H9 (cell line): ENCODE measurements around the gene ZBTB17. TPM values are rescaled to one million over a fixed set of nuclear protein-coding genes. Genes with fewer than 3 reads are reported as not detected.

Experiments
- DNase-seq: peaks from one replicate; pipeline ENCODE4 v3.0.0-alpha.2; 2017
- H2AFZ ChIP-seq: one replicate; pipeline ENCODE4 v1.6.1; 2013; ENCODE audit warnings: mild to moderate bottlenecking, low read length, control low read depth, moderate library complexity
- H2AK5ac ChIP-seq: 2 replicates; pipeline ENCODE4 v1.6.1; 2013; ENCODE audit warnings: low read length, control low read depth, mixed read lengths; ENCODE audit not compliant: insufficient read length
- H2BK120ac ChIP-seq: one replicate; pipeline ENCODE4 v1.6.1; 2013; ENCODE audit warnings: low read depth, mild to moderate bottlenecking, low read length, control low read depth, inconsistent platforms; ENCODE audit not compliant: poor library complexity, severe bottlenecking
- H2BK12ac ChIP-seq: 2 replicates; pipeline ENCODE4 v1.6.1; 2013; ENCODE audit warnings: low read length, control low read depth, mixed read lengths, low read depth; ENCODE audit not compliant: insufficient read length
- H2BK15ac ChIP-seq: 2 replicates; pipeline ENCODE4 v1.6.1; 2013; ENCODE audit warnings: low read depth, low read length, control low read depth
- H2BK20ac ChIP-seq: one replicate; pipeline ENCODE4 v1.6.1; 2013; ENCODE audit warnings: low read depth, mild to moderate bottlenecking, low read length, control low read depth, inconsistent platforms; ENCODE audit not compliant: poor library complexity, severe bottlenecking
- H2BK5ac ChIP-seq: 2 replicates; pipeline ENCODE4 v1.6.1; 2013; ENCODE audit warnings: low read length, control low read depth, mixed read lengths; ENCODE audit not compliant: insufficient read length
- H3K14ac ChIP-seq: 2 replicates; pipeline ENCODE4 v1.6.1; 2013; ENCODE audit warnings: low read length, control low read depth; ENCODE audit not compliant: insufficient read depth
- H3K18ac ChIP-seq: 2 replicates; pipeline ENCODE4 v1.6.1; 2013; ENCODE audit warnings: low read depth, mild to moderate bottlenecking, mixed read lengths, low read length, control low read depth; ENCODE audit not compliant: insufficient read length
- H3K23ac ChIP-seq: 2 replicates; pipeline ENCODE4 v1.6.1; 2013; ENCODE audit warnings: low read length, control low read depth, mixed read lengths, low read depth; ENCODE audit not compliant: insufficient read length
- H3K23me2 ChIP-seq: 2 replicates; pipeline ENCODE4 v1.6.1; 2013; ENCODE audit warnings: low read depth, mild to moderate bottlenecking, mixed read lengths, low read length, control low read depth; ENCODE audit not compliant: insufficient read length, poor library complexity, severe bottlenecking
- H3K27ac ChIP-seq: 2 replicates; pipeline ENCODE4 v1.5.1; 2013; ENCODE audit warnings: low read length, control low read depth, mixed read lengths, low read depth; ENCODE audit not compliant: insufficient read length
- H3K27me3 ChIP-seq: 2 replicates; pipeline ENCODE4 v1.6.1; 2013; ENCODE audit warnings: low read length, control low read depth, inconsistent platforms; ENCODE audit not compliant: insufficient read depth
- H3K4ac ChIP-seq: 2 replicates; pipeline ENCODE4 v1.6.1; 2013; ENCODE audit warnings: low read depth, mild to moderate bottlenecking, control low read depth, inconsistent platforms, low read length, moderate library complexity
- H3K4me1 ChIP-seq: 2 replicates; pipeline ENCODE4 v1.6.1; 2013; ENCODE audit warnings: low read length, control low read depth, inconsistent platforms; ENCODE audit not compliant: insufficient read depth
- H3K4me2 ChIP-seq: 2 replicates; pipeline ENCODE4 v1.6.1; 2013; ENCODE audit warnings: low read length, control low read depth, mixed read lengths; ENCODE audit not compliant: insufficient read length, insufficient read depth
- H3K56ac ChIP-seq: 2 replicates; pipeline ENCODE4 v1.6.1; 2013; ENCODE audit warnings: low read depth, mild to moderate bottlenecking, mixed read lengths, low read length, control low read depth; ENCODE audit not compliant: insufficient read length
- H3K79me1 ChIP-seq: 2 replicates; pipeline ENCODE4 v1.6.1; 2013; ENCODE audit warnings: low read depth, mild to moderate bottlenecking, moderate library complexity, low read length, control low read depth, inconsistent platforms; ENCODE audit not compliant: insufficient read depth, poor library complexity, severe bottlenecking
- H3K79me2 ChIP-seq: 2 replicates; pipeline ENCODE4 v1.6.1; 2013; ENCODE audit warnings: low read length, control low read depth, inconsistent platforms; ENCODE audit not compliant: insufficient read depth
- H3K9ac ChIP-seq: 2 replicates; pipeline ENCODE4 v1.6.1; 2013; ENCODE audit warnings: low read length, control low read depth, mixed read lengths; ENCODE audit not compliant: insufficient read length; ENCODE audit errors: extremely low read depth
- H3K9me3 ChIP-seq: one replicate; pipeline ENCODE4 v1.6.1; 2013; ENCODE audit warnings: low read depth, low read length, inconsistent platforms; ENCODE audit not compliant: control insufficient read depth
- H3T11ph ChIP-seq: one replicate; pipeline ENCODE4 v1.6.1; 2013; ENCODE audit warnings: mild to moderate bottlenecking, low read length, control low read depth, inconsistent platforms
- H4K20me1 ChIP-seq: one replicate; pipeline ENCODE4 v1.6.1; 2013; ENCODE audit not compliant: control insufficient read depth, insufficient read length, insufficient read depth
- H4K5ac ChIP-seq: 2 replicates; pipeline ENCODE4 v1.6.1; 2013; ENCODE audit warnings: low read depth, mild to moderate bottlenecking, mixed read lengths, low read length, control low read depth; ENCODE audit not compliant: insufficient read length
- H4K8ac ChIP-seq: replicated peaks from 2 replicates; pipeline ENCODE4 v1.6.1; 2013; ENCODE audit warnings: low read length, control low read depth, mixed read lengths, low read depth; ENCODE audit not compliant: insufficient read length
- H4K91ac ChIP-seq: 2 replicates; pipeline ENCODE4 v1.6.1; 2013; ENCODE audit warnings: low read depth, mild to moderate bottlenecking, moderate library complexity, mixed read lengths, low read length, control low read depth; ENCODE audit not compliant: insufficient read length
- H3K27ac Mint-ChIP-seq, 3 experiments: 2 replicates in 2 of 3; 3 replicates in 1 of 3; pipeline ENCODE4 v1.8.0; 2020 to 2021; ENCODE audit warnings: mixed read lengths in 3 of 3, mild to moderate bottlenecking in 1 of 3, moderate library complexity in 1 of 3
- H3K27me3 Mint-ChIP-seq: 2 replicates; pipeline ENCODE4 v1.8.0; 2021; ENCODE audit warnings: low read depth, mild to moderate bottlenecking, moderate library complexity, mixed read lengths
- H3K36me3 Mint-ChIP-seq, 3 experiments: 2 replicates in 2 of 3; 3 replicates in 1 of 3; pipeline ENCODE4 v1.8.0; 2020 to 2021; ENCODE audit warnings: low read depth in 3 of 3, mixed read lengths in 3 of 3; ENCODE audit not compliant: insufficient read depth in 1 of 3
- H3K4me1 Mint-ChIP-seq, 2 experiments: 2 replicates each; pipeline ENCODE4 v1.8.0; 2020; ENCODE audit warnings: mixed read lengths in 2 of 2
- H3K4me3 Mint-ChIP-seq, 2 experiments: 2 replicates in 1 of 2; 3 replicates in 1 of 2; pipeline ENCODE4 v1.8.0; 2020 to 2021; ENCODE audit warnings: mild to moderate bottlenecking in 2 of 2, mixed read lengths in 2 of 2, moderate library complexity in 1 of 2
- H3K9me3 Mint-ChIP-seq, 2 experiments: 2 replicates in 1 of 2; 3 replicates in 1 of 2; pipeline ENCODE4 v1.8.0; 2020; ENCODE audit warnings: mild to moderate bottlenecking in 2 of 2, mixed read lengths in 2 of 2, moderate library complexity in 1 of 2
- WGBS: extraction: QIAGEN DNeasy Blood & Tissue Kit; methylation state at CpG from one replicate; pipeline ENCODE4 v1.1.7; 2013; ENCODE audit warnings: missing lambda C conversion rate, low lambda C conversion rate, mixed read lengths; ENCODE audit not compliant: insufficient read length; ENCODE audit errors: extremely low coverage; 5-methylcytosine and 5-hydroxymethylcytosine counted together
- total RNA-seq: library from RNA; stranded (reverse); gene quantifications from 2 replicates; pipeline ENCODE4 v1.2.1, GENCODE V29; 2021
- TF ChIP-seq, protein P1 (sequence below): fragments of 200-600 bp; sonication (generic); conservative IDR thresholded peaks from 3 replicates; pipeline ENCODE4 v1.8.0; 2021; ENCODE audit warnings: antibody characterized with exemption, mild to moderate bottlenecking

ZBTB17 gene
- total RNA-seq, 1 experiment from 2014 or later = 16.5 TPM

GRCh38 chr1:15948595-15949452 is 27.1 kb downstream of the ZBTB17 start:
- H3K4me1 Mint-ChIP-seq = peaks cover 47% of the 10 kb centered on the region in 2 experiments
- DNase-seq = no peak
- no peak overlapping the region for H3K9ac ChIP-seq

More at GRCh38 chr1:15948595-15949452, 27.1 kb downstream of the ZBTB17 start:
- peaks cover 9 to 32% (median 20%) of the 10 kb centered on the region in 3 experiments for H3K36me3 Mint-ChIP-seq
- Histone ChIP-seq H4K20me1 (peaks cover 5% of the 10 kb centered on the region), H4K8ac (no peak overlapping the region), H3K79me1 (no peaks in the 10 kb centered on the region), H2BK15ac (no peak overlapping the region), H2BK120ac (no peak overlapping the region), H3K27ac (no peak overlapping the region), H4K91ac (no peak overlapping the region), H2BK5ac (no peak overlapping the region), H2AFZ (no peak overlapping the region), H3K14ac (no peak overlapping the region), H3K4ac (no peak overlapping the region), H3K9me3 (no peaks in the 10 kb centered on the region), H3K27me3 (no peaks in the 10 kb centered on the region), H3K23ac (no peak overlapping the region), H3K4me1 (peaks cover 3% of the 10 kb centered on the region; the same call in 1 of the 2 replicates), H2AK5ac (no peak overlapping the region), H3K18ac (no peak overlapping the region), H3T11ph (no peak overlapping the region), H3K79me2 (no peaks in the 10 kb centered on the region), H3K23me2 (no peaks in the 10 kb centered on the region), H4K5ac (no peak overlapping the region), H2BK20ac (no peak overlapping the region), H3K4me2 (no peak overlapping the region), H3K56ac (no peak overlapping the region), H2BK12ac (no peak overlapping the region)
- WGBS = no CpG with 5 or more reads among the region's 15 CpGs
- H3K27ac Mint-ChIP-seq = peak overlapping the region; percentile 73 to 93 (median 81)
- H3K9me3 Mint-ChIP-seq = no peaks in the 10 kb centered on the region
- H3K4me3 Mint-ChIP-seq = no peak overlapping the region
- TF ChIP-seq, protein P1, sequence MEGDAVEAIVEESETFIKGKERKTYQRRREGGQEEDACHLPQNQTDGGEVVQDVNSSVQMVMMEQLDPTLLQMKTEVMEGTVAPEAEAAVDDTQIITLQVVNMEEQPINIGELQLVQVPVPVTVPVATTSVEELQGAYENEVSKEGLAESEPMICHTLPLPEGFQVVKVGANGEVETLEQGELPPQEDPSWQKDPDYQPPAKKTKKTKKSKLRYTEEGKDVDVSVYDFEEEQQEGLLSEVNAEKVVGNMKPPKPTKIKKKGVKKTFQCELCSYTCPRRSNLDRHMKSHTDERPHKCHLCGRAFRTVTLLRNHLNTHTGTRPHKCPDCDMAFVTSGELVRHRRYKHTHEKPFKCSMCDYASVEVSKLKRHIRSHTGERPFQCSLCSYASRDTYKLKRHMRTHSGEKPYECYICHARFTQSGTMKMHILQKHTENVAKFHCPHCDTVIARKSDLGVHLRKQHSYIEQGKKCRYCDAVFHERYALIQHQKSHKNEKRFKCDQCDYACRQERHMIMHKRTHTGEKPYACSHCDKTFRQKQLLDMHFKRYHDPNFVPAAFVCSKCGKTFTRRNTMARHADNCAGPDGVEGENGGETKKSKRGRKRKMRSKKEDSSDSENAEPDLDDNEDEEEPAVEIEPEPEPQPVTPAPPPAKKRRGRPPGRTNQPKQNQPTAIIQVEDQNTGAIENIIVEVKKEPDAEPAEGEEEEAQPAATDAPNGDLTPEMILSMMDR = no peak; the same call in 2 of the 3 replicates
- no peaks in the 10 kb centered on the region for H3K27me3 Mint-ChIP-seq
